ENCODE measurements around the gene NPTX1. TPM values are rescaled to one million over a fixed set of nuclear protein-coding genes. Genes with fewer than 3 reads are reported as not detected.

Gene NPTX1
- total and polyA plus RNA-seq, 4 donors, result under 0.01 TPM; not detected in 3

DNA sequence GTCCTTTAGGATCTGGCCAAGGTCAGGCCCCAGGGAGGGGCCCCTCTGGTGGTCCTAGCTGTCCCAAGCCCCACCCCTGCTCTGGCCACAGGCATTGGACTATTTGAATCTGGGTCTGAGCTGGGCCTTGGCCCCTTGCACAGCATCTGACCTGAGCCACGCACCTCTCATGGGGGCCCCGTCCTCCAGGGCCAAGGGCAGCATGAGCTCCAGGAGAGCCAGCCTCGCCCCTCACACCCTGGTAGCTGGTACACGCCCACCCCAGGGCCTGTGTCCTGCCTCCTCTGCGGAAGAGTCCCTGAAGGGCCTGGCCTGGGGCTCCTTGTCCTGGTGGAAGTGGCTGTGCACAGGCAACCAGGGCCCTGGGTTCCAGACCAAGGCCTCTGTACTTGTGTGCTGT is 37.6 kb downstream of the NPTX1 start (continued):
- TF ChIP-seq RXRA (IDR thresholded peaks at IDR 0.05), result no peak

DNA sequence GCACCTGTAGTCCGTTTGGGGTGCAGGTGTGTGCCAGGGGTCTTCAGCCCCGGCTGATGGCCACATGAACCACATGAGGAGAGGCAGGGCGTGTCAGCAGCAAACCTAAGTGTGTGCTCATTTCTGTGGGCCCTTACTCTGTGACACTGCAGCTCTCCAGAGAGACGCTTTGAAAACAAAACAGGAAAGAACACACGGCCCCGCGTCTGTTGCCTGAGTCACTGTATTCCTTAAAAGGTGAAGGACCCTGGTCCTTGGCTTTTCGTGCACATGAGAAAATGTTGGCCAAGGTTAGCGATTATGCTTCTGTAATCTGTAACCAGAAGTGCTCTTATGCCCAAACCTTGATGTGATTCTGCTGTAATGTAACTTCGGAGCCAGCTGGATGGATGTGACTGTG is 38.9 kb downstream of the NPTX1 start:
- no peaks in the 10 kb centered on the region for H3K4me1 ChIP-seq (ENCODE audit: control insufficient read depth in 4 of 4, insufficient read depth in 4 of 4, low read length in 3 of 4)
- H3K36me3 ChIP-seq (ENCODE audit: control insufficient read depth in 4 of 4, insufficient read depth in 3 of 4, low read depth in 1 of 4, low read length in 3 of 4), result peaks cover 0 to 2% (median under 1%) of the 10 kb centered on the region in 4 donors
- no peak overlapping the region for H3K27ac ChIP-seq (ENCODE audit: low read depth in 1 of 2, low read length in 2 of 2)
- H3K9ac ChIP-seq (ENCODE audit: low read depth in 1 of 2, low read length in 2 of 2), result no peak overlapping the region
- no peak for TF ChIP-seq HNF4G (IDR thresholded peaks at IDR 0.05)
- no peak for TF ChIP-seq YY1 (IDR thresholded peaks at IDR 0.05)
- TF ChIP-seq SP1 (IDR thresholded peaks at IDR 0.05), result no peak
- no peak for TF ChIP-seq TAF1 (conservative IDR thresholded peaks at IDR 0.05)
- no peak for TF ChIP-seq HNF4A (conservative IDR thresholded peaks at IDR 0.05)
- TF ChIP-seq, protein P1, sequence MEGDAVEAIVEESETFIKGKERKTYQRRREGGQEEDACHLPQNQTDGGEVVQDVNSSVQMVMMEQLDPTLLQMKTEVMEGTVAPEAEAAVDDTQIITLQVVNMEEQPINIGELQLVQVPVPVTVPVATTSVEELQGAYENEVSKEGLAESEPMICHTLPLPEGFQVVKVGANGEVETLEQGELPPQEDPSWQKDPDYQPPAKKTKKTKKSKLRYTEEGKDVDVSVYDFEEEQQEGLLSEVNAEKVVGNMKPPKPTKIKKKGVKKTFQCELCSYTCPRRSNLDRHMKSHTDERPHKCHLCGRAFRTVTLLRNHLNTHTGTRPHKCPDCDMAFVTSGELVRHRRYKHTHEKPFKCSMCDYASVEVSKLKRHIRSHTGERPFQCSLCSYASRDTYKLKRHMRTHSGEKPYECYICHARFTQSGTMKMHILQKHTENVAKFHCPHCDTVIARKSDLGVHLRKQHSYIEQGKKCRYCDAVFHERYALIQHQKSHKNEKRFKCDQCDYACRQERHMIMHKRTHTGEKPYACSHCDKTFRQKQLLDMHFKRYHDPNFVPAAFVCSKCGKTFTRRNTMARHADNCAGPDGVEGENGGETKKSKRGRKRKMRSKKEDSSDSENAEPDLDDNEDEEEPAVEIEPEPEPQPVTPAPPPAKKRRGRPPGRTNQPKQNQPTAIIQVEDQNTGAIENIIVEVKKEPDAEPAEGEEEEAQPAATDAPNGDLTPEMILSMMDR (IDR thresholded peaks at IDR 0.05; ENCODE audit: low read depth, low read length, missing input control), result no peak
- no peak for TF ChIP-seq RAD21 (IDR thresholded peaks at IDR 0.05)
- no peak for TF ChIP-seq FOXA2 (IDR thresholded peaks at IDR 0.05)
- TF ChIP-seq, protein P2, sequence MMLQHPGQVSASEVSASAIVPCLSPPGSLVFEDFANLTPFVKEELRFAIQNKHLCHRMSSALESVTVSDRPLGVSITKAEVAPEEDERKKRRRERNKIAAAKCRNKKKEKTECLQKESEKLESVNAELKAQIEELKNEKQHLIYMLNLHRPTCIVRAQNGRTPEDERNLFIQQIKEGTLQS (IDR thresholded peaks at IDR 0.05), result no peak
- TF ChIP-seq, protein P3, sequence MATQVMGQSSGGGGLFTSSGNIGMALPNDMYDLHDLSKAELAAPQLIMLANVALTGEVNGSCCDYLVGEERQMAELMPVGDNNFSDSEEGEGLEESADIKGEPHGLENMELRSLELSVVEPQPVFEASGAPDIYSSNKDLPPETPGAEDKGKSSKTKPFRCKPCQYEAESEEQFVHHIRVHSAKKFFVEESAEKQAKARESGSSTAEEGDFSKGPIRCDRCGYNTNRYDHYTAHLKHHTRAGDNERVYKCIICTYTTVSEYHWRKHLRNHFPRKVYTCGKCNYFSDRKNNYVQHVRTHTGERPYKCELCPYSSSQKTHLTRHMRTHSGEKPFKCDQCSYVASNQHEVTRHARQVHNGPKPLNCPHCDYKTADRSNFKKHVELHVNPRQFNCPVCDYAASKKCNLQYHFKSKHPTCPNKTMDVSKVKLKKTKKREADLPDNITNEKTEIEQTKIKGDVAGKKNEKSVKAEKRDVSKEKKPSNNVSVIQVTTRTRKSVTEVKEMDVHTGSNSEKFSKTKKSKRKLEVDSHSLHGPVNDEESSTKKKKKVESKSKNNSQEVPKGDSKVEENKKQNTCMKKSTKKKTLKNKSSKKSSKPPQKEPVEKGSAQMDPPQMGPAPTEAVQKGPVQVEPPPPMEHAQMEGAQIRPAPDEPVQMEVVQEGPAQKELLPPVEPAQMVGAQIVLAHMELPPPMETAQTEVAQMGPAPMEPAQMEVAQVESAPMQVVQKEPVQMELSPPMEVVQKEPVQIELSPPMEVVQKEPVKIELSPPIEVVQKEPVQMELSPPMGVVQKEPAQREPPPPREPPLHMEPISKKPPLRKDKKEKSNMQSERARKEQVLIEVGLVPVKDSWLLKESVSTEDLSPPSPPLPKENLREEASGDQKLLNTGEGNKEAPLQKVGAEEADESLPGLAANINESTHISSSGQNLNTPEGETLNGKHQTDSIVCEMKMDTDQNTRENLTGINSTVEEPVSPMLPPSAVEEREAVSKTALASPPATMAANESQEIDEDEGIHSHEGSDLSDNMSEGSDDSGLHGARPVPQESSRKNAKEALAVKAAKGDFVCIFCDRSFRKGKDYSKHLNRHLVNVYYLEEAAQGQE (IDR thresholded peaks at IDR 0.05), result no peak
- no peak for TF ChIP-seq EGR1 (IDR thresholded peaks at IDR 0.05; ENCODE audit: low read depth in 2 of 2)
- no peak for TF ChIP-seq RXRA (IDR thresholded peaks at IDR 0.05)
- no peak for TF ChIP-seq FOXA1 (IDR thresholded peaks at IDR 0.05)
- H3K4me3 ChIP-seq (ENCODE audit: low read depth in 1 of 3, low read length in 3 of 3), result no peak overlapping the region
- 87% methylated on average over 10 of the region's 10 CpGs for WGBS
- no peaks in the 10 kb centered on the region for H3K27me3 ChIP-seq (ENCODE audit: control insufficient read depth in 4 of 4, insufficient read depth in 4 of 4, low read length in 3 of 4)
- no peak for DNase-seq (ENCODE audit: low spot score)
- no peaks in the 10 kb centered on the region for H3K9me3 ChIP-seq (ENCODE audit: control insufficient read depth in 4 of 4, low read length in 3 of 4)

DNA sequence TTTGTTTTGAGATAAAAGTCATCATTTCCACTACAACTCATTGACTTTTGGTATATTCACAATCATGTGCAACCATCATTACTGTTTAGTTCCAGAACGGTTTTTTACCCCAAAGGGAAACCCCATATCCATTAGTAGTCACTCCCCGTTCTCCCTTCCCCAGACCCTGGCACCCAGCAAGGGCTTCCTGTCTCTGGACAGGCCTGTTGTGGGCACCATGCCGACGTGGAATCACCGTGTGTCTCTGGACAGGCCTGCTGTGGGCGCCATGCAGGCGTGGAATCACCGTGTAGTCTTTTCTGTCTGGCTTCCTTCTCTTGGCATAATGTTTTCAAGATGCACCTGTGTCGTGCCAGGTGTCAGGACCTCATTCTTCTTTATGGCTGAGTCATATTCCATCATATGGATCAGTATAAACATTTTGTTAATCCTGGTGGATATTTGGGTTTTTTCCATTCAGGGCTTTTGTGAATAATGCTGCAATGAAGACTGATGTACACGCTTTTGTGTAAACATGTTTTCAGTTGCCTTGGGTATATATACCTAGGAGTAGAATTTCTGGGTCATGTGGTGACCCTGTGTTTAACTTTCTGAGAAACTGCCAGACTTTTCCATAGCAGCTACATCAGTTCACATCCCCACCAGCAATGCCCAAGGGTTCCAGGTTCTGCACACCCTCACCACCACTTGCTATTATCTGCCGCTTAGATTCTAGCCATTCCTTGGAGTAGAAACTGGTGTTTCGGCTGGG is 42.3 kb downstream of the NPTX1 start:
- Histone ChIP-seq H3K9ac (ENCODE audit: low read depth in 1 of 2, low read length in 2 of 2) (no peak overlapping the region), H3K9me3 (ENCODE audit: control insufficient read depth in 4 of 4, low read length in 3 of 4) (no peaks in the 10 kb centered on the region), H3K36me3 (ENCODE audit: control insufficient read depth in 4 of 4, insufficient read depth in 3 of 4, low read depth in 1 of 4, low read length in 3 of 4) (peaks cover 0 to 4% (median 0%) of the 10 kb centered on the region in 4 donors), H3K27ac (ENCODE audit: low read depth in 1 of 2, low read length in 2 of 2) (no peak overlapping the region), H3K4me3 (ENCODE audit: low read depth in 1 of 3, low read length in 3 of 3) (no peak overlapping the region), H3K27me3 (ENCODE audit: control insufficient read depth in 4 of 4, insufficient read depth in 4 of 4, low read length in 3 of 4) (no peaks in the 10 kb centered on the region), H3K4me1 (ENCODE audit: control insufficient read depth in 4 of 4, insufficient read depth in 4 of 4, low read length in 3 of 4) (no peaks in the 10 kb centered on the region)
- no peak for DNase-seq (ENCODE audit: low spot score)
- WGBS, result 83% methylated on average over 12 of the region's 12 CpGs
- TF ChIP-seq YY1 (IDR thresholded peaks at IDR 0.05), result no peak
- TF ChIP-seq, protein P4, sequence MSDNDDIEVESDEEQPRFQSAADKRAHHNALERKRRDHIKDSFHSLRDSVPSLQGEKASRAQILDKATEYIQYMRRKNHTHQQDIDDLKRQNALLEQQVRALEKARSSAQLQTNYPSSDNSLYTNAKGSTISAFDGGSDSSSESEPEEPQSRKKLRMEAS (IDR thresholded peaks at IDR 0.05), result no peak
- TF ChIP-seq RAD21 (IDR thresholded peaks at IDR 0.05), result no peak
- no peak for TF ChIP-seq RXRA (IDR thresholded peaks at IDR 0.05)
- TF ChIP-seq, protein P2 (IDR thresholded peaks at IDR 0.05), result no peak
- no peak for TF ChIP-seq FOXA2 (IDR thresholded peaks at IDR 0.05)
- TF ChIP-seq, protein P1 (IDR thresholded peaks at IDR 0.05; ENCODE audit: low read depth, low read length, missing input control), result no peak
- no peak for TF ChIP-seq GABPA (IDR thresholded peaks at IDR 0.05 in 1 of 2, conservative IDR thresholded peaks at IDR 0.05 in 1 of 2)
- TF ChIP-seq, protein P3 (IDR thresholded peaks at IDR 0.05), result no peak
- TF ChIP-seq JUND (IDR thresholded peaks at IDR 0.05), result no peak
- no peak for TF ChIP-seq EGR1 (IDR thresholded peaks at IDR 0.05; ENCODE audit: low read depth in 2 of 2)
- TF ChIP-seq NR2F2 (IDR thresholded peaks at IDR 0.05), result no peak
